Measurements from ENCODE around the gene PFKFB4.
"Not testable (repeated sequence)": the region's sequence is repeated elsewhere in the genome, so short reads cannot be mapped to it uniquely, and the experiment has no call there.

Gene PFKFB4

DNA sequence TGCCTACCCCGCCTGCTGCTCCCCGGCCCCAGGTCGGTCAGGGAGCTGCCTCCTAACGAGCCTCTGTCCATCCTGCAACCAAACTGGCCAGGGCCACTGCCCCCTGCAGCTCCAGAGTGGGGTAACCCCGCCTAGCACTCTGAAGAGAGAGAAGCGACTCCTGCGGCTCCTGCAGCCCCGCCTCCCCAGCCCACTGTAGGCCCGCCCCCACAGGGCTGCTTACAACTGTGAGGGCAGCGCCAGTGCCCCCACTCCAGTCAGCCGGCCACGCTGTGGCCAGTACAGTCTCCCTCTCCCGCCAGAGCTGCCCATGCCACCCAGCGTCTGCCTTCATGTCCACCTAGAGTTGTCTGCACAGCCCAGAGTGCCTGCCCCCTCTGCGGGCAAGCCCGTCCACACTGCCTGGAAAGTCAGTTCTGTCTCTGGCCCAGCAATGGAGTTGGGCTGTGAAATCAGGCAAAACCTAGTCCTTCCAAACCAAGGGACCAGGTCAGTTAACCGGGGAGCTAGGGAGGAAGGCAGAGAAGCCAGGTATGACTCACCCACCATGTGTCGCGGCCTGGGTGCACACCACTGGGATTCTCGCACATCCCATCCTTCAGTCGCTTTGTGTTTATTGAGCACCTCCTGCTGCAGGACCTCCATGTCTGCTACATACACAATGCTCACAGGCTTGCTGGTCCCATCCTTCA is 4.6 kb upstream of the PFKFB4 start:
- DNase-seq (ENCODE audit: low spot score) (peak; percentile 46), FAIRE-seq (peak; percentile 70)

DNA sequence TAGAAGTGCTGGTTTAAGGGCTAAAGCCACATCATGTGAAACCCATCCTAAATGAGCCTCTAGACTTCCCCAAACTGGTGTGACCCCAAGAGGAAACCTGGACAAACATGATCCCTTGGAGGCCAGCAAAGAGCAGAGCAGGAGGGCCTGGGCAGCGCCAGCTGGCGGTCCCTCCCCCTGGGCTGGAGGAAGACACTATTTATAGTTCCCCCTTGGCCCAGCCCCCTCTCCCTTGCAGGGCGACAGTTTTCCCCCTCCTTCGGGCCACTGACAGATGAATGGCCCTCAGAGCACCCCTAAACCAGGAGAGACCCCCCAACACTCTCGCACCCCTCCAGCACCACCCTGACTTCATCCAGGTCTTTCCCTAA is 4.0 kb upstream of the PFKFB4 start:
- FAIRE-seq (no peak), DNase-seq (ENCODE audit: low spot score) (no peak)

DNA sequence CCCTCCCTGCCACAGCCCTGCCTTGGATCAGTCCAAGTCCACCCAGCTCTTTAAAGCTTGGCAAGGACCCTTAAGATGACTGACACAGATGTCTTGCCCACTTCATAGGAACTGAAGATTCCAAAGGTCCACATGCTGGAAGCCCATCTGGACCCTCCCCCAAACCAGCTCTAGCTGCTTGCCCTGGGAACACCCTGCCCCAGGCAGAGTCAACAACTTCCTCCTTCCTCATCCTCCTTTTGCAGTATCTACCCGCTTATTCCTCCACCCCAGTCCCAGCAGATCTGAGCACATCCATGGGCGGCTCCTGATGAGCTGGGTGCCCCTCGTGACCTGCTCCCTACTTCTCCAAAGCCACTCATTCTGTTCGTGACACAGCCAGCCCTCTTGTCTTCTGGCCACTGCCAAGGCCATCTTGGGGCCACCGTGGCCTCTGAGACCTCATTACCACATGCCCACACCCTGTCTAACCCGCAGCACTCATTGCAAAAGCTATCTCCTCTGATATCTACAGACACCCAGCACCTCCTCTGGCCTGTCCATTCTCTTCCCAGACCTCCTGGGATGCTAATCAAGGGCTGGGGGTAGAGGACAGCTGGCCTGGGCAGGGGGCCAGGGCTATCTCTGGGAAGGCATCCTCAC is 2.0 kb upstream of the PFKFB4 start:
- DNase-seq (ENCODE audit: low spot score) (no peak), FAIRE-seq (no peak)

DNA sequence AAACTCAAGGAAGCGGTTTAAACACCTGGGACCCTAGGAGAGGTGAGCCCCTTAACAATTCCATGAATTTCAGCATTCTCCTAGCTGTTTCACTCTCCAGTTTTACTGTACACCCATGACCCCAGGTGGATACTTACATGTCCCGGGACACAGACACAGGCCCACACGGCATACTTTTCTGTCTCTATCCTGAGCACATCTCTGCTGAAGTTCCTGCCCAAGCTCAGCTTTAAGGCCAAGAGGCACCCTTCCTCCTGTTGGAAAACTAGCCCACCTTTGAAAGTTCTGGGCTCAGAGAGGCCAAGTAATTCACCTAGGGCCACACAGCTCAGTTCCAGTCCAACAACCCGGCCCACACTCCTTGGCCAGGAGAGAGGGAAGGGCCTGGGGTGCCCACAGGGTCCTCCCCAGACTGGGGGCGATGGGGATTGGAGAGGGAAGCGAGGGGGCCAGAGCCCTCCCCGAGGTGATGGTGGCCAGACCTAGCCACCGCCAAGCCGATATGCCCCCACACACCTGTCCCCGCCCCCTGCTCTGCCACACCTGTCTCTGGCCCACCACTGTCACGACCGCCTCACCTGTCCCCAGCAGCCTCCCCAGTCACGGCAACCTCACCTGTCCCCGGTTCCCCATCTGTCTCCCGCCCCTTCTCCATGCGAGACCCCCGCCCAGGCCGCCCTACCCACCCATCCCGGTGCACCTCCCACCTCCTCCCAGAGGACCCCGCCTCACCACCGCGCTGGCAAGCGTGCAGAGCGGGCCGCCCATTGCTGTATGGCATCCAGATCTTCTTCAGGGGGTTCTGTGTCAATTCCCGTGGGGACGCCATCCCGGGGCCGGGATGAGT is 431 bp downstream of the PFKFB4 start:
- FAIRE-seq = no peak
- no peak for DNase-seq (ENCODE audit: low spot score)

DNA sequence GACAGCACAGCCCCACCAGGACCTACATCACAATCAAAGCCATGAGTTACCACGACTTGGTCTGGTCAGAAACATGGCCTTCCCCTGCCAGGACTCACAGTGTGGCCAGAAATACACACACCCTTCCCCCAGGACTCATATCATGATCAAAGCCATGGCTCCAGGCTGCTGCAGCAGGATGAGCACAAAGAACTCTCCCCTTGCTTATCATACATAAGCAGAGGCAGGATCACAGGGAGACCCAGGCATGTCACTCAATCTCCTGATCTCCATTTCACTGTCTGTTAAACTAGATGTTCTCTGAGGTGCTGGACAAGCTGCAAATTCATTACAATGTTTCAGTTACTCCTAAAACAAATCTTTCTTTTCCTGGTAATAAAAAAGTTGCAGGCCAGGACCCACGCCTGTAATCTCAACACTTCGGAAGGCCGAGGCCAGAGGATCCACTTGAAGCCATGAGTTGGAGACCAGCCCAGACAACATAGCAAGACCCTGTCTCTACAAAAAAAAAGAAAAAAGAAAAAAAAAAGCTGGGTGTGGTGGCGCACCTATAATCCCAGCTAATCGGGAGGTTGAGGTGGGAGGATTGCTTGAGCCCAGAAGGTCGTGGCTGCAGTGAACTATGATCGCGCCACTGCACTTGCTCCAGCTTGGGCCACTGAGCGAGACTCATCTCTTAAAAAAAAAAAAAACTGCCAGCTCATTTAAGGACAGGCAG is 1.2 kb downstream of the PFKFB4 start:
- FAIRE-seq = no peak
- no peak for DNase-seq (ENCODE audit: low spot score)

DNA sequence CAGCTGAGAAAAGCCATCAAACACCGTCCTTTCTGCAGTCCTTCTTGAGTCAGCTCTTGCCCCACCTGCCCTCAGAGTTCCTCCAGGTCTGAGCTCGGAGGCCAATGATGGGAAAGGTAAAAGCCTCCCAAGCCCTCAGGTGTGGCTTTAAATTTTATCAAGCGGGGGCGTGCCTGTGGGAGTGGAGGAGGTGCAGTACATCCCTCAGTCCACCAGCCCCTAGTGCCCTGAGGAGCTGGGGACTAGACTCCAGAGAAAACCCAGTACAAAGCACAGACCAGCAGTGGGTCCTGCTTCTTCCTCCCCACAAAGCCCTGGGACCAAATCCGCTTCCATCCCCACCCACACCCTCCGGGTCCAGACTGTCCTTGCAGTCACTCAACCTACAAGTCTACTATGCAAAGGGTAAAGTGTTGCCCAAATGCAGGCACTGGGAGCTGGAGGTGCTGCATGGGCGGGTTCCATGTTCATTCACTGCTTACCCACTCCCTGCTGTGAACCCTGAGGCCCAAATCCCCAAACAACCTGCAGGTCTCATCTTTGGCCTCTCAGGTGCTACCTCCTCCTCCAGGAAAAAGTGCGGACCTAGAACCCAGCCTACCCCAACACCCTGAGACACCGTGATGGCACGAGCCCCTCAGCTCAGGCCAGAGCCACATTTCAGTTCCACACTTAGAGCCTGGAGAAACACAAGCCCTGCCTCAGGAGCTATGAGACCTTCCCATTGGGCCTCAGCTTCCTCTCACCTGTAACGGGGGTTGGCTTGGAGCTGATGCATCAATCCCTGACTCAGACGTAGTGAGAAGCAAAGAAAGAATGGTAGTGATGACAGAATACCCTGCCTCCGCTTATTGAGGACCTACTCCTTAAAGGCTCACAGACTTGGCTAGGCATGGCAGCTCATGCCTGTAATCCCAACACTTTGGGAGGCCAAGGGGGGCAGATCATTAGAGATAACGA is 2.4 kb downstream of the PFKFB4 start:
- DNase-seq (ENCODE audit: low spot score) (no peak), FAIRE-seq (no peak)

DNA sequence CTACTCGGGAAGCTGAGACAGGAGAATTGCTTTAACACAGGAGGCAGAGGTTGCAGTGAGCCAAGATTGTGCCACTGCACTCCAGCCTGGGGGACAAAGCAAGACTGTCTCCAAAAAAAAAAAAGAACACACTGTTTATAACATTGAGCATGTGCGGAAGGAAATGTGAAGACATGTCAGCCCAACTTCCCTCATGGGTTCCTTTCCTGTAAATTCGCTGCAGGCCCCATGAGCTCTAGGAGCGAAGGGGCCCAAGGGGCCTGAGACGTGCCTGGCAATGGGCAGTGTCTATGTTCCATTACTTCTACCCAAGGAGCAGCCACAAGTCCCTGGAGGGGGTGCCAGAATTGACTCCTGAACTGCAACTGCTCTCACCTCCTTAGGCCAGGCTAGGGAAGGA is 3.2 kb downstream of the PFKFB4 start:
- FAIRE-seq = no peak
- DNase-seq (ENCODE audit: low spot score) = no peak

DNA sequence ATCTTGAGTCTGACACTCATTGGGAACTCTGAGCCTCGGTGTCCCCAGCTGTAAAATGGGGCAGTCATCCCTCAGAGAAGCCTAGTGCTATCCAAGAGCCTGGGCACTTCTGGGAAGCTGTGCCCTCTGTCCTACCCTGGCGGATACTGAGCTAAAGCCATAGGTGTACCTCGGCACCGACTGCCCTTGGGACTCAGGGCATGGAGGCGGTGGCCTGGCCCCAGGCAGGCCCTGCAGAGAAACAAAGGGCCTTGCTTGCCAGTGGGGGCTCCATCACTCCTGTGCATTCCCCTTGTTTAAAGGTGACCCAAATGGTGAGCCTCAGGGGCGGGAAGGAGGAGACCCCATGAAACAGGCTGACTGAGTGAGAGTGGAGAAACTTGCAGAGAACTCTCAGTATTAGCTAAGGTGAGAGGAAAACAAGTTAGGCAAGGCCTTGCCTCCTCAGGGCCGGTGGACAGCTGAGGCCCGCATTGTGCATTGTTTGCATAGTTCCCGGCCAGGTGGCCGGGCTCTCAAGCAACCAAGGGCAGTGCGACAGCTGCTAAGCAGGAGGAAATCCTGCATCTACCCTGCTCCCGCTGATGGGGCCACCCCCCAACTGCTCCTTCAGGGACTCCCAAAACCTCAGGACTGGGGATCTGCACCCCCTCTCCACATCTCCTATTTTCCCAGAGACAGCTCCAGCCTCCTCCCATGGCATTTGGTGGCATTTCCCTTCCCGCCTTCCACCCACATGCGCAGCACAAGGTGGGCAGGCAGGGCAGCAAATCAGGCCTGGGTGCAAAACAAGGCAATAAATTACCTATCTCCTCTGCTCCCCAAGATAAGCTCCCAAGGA is 4.3 kb downstream of the PFKFB4 start:
- FAIRE-seq (no peak), DNase-seq (ENCODE audit: low spot score) (no peak)

DNA sequence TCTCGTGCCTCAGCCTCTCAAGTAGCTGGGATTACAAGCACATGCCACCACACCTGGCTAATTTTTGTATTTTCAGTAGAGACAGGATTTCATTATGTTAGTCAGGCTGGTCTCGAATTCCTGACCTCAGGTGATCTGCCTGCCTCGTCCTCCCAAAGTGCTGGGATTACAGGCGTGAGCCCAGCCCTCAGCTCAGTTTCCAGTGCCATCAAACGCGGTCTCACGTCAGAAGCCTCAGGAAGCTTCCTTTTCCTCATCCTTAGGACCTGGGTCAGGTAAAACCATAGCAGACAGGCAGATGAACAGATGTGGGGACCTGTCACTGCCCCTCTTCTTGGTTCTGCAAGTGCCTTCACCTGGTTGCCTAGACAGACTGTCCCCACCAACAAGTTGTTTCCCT is 5.0 kb downstream of the PFKFB4 start:
- DNase-seq (ENCODE audit: low spot score); FAIRE-seq: not testable (repeated sequence)

DNA sequence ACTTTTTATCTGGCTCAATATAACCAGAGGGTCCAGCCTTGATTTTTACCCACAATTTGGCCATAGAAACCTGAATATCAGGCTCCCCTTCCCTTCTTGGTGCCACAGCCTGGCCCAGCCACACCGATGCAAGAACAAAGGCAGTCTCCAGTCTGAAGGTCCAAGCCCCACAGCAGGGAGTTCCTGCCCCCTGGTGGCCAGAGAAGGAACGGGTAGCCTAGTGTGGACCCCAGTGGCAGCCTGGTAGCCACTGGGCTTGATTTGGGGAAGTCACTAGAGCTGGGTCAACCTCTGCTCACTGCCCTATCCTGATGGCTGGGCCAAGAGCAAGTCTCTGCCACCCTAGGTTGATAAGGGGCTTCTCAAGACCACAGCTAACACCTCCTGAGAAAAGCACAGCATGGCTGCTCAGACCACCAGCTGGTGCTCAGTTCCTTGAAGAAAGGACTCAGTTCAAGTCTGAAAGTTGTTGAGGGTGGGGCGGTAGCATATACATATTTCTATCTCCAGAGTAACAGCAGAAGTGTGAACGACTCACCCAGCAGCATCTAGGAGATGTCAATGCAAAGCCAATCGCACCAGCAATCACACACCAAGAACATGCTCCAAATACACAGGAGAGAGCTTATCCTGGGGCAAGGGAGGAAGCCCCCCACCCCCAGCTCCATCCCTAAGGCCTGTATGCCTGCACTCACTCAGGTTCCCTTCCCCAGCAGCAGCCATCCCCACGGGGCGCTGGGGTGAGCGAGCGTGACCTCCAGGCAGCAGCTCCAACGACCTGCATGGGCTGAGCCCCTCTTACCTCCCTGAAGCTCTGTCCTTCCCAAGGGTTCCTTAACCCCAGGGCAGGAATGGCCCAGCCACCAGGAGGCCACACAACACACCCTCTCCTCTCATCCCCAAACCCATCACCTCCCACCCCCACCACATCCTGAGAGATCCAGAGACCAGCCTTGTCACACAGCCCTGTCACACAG is 7.6 kb downstream of the PFKFB4 start:
- peak; percentile 76 for DNase-seq (ENCODE audit: low spot score)
- FAIRE-seq = no peak

DNA sequence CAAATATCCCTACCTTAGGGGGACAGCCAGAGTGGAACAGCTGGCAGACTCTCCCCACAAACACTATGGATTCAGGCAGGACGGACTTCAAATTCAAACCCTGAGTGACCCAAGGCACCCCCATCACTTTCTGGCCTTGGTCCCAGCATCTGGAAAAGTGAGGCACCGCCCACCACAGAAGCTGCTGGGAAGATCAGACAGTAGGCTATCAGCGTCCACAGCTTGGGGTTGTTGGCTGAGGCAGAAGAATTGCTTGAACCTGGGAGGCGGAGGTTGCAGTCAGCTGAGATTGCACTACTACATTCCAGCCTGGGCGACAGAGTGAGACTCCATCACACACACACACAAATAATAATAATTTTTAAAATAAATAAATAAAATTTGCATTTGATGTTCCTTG is 8.5 kb downstream of the PFKFB4 start:
- no peak for DNase-seq (ENCODE audit: low spot score)
- no peak for FAIRE-seq

DNA sequence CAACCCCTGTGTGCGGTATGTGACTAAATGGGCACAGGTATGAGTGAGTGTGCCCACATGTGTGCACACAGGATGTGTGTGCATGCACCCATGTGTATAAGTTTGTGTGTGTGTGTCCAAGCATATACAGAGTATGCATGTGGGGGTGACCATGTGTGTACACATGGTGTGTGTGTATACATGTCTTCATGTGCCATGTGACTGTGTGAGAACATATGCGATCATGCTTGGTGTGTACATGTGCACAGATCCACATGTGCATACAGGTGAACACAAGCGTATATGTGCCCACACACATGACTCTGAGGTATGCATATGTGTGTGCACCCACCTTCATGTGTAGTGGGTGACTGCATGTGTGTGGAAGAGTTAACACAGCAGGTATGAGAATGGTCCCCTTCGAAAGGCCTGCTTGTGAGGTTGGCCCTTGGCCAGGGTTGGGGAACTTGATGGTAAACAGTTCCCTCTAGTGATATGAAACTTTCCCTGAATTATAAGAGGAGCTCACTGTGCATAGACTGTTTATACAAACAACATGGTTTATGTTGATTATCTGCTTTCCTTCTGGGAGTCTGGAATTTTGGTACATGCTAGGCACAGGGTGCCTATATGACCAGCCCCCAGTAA is 10.3 kb downstream of the PFKFB4 start:
- FAIRE-seq = peak; percentile 88
- no peak for DNase-seq (ENCODE audit: low spot score)

DNA sequence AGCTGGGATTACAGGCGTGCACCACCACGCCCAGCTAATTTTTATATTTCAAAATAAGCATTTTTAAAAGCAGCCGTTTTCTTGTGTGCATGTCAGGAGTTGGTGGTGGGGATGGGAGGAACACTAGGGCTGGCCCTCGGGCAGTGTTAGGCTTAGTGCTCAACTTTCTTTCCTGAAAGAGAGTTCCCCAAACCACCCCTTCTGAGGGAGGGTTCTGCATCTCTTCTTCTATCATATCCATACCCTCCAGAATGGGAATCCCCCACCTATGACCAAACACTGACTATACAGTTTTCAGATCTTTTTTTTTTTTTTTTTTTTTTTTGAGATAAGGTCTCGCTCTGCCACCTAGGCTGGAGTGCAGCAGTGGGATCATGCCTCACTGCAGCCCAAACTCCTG is 12.5 kb downstream of the PFKFB4 start:
- DNase-seq (ENCODE audit: low spot score) (no peak), FAIRE-seq (no peak)

DNA sequence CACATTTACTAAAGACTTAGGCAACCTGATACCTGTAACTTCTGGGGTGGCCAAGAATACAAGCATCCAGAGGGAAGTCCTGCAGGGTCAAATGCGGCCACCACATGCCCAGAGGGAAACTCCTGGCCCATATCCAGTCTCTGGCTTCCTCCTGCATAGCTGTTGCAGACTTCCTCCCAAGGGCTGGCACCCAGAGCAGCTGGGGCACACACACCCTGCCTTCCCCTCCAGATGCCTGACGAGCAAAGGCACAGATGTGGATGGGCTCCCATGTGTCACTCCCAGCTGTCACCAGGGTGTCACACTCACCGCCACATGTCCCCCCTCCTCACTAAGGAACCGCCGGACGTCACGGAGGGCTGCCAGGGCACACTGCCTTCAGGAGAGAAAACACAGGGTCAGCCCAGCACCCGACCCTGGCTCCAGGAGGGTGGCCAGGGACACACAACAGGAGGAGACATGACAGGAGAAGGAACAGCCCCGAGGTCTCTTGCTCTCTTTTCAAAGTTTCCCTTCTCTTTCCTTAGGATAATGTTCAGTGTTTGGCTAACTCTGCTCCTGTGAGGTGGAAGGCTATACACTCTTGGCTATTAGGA is 13.2 kb downstream of the PFKFB4 start:
- DNase-seq (ENCODE audit: low spot score) (no peak), FAIRE-seq (no peak)

DNA sequence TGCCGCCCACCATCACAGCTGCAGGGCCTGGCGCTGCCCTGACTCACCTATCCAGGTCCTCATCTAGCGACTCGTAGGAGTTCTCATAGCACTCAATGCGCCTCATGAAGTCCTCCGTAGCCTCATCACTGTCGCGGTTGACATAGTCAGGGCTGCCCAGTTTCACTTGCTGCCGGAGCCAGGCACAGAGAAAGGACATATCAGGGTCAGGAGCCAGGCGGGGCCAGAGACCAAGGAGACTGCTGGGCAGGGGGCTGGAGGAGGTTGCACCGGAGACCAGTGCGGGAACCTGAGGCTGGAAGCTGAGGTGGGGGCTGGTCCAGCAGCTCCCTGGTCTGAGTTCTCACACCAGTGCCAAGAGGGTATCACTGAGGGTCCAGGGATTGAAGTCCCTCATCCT is 18.2 kb downstream of the PFKFB4 start:
- no peak for DNase-seq (ENCODE audit: low spot score)
- no peak for FAIRE-seq

DNA sequence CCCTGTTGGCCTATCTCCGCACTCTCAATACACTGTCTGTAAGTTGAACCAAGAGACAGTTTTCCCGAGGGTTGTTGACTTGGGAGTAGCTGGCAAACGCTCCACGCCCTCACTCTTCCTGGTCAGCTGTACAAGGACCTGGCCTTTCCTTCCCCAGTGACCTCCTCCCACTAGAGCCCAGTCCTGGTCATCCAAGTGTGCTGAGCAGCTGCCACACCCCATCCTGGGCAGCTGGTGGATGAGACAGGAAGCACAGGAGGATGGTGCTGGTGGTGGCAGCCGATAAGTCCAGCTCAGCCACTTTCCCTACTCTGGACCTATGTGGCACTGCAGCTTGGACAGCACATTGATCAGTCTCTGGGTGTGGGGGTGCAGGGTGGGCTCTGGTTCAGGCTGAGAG is 19.8 kb downstream of the PFKFB4 start:
- no peak for FAIRE-seq
- no peak for DNase-seq (ENCODE audit: low spot score)

DNA sequence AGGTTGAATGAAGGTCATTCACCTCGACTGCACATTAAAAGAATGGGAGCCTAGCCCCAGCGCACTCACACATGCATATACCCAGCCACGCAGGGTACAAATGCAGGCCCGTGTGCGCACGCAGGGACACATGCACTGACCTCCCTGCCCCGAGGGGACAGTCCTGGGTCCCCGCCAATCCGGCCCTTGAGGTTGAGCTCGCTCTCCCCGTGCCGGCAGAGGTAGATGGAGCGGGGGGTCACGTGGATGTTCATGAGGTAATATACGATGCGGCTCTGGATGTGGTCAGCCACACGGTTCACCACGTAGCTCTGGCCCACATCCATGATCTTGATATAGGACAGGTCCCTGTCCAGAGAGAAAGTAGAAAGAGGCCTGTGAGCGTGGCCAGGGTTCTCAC is 20.5 kb downstream of the PFKFB4 start:
- no peak for FAIRE-seq
- DNase-seq (ENCODE audit: low spot score) = no peak

DNA sequence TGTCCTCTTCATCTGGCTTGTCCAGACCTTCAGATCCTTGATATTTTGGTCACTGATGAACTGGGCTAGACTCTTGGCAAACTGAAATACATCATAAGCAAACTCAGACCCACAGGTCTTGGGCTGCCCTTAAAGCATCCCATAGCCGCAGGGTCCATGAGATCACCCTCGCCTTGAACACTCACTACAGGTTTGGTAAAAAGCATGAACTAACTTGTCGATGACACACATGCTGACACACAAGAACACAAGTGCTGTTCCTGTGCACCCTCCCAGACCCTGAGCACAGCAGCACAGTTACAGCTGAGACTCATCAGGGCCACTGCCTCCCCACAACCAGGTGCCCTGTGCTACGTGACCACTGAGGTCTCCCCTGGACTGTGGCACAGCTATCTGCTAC is 21.0 kb downstream of the PFKFB4 start:
- DNase-seq (ENCODE audit: low spot score) = no peak
- peak; percentile 40 for FAIRE-seq

Measured in urothelium cell line (cell line).